ENCODE results near the gene ERN2. TPM values are rescaled to one million over a fixed set of nuclear protein-coding genes. Genes with fewer than 3 reads are reported as not detected.

The ERN2 gene
- total and polyA plus RNA-seq, 2 of the 4 experiments (the other 2 are of a cell fraction), result 0.39 to 0.54 TPM

DNA sequence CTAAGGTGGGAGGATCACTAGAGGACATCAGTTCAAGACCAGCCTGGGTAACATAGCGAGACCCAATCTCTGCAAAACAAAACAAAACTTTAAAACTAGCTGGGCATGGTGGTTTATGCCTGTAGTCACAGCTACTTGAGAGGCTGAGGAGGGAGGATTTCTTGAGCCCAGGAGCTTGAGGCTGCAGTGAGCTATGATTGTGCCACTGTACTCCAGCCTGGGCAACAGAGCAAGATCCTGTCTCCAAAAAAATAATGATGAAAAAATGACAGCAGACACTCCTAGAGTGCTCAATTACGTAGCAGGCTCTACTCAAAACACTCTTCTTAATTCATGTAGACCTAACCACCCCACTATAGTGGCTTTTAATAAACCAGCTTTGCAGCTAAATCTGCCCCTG, 12.9 kb downstream of the ERN2 start:
- no peak overlapping the region for H3K14ac ChIP-seq (replicated peaks; ENCODE audit: low read depth, low read length)
- CTCF ChIA-PET, result interaction anchor here (0.8 to 1.3 kb wide), 2 partner anchors 9 to 28 kb away, joined by 3 to 4 read pairs; no protein-coding TSS in a partner anchor
- no peaks in the 10 kb centered on the region for H3K79me1 ChIP-seq (ENCODE audit: low read depth in 1 of 2, low read length in 2 of 2)
- H3K36me3 ChIP-seq (ENCODE audit: control insufficient read depth, insufficient read depth, low read length), result no peaks in the 10 kb centered on the region
- no peak overlapping the region for H3K4me3 ChIP-seq (ENCODE audit: insufficient read depth, low read depth, low read length)
- no peak overlapping the region for H3K27ac ChIP-seq (ENCODE audit: insufficient read depth, low read length)
- H4K20me1 ChIP-seq (ENCODE audit: insufficient read depth, low read length), result no peaks in the 10 kb centered on the region
- no peak overlapping the region for H3K4me2 ChIP-seq (ENCODE audit: low read depth, low read length)
- no peak overlapping the region for H2AK5ac ChIP-seq (ENCODE audit: low read depth, low read length)
- no peak overlapping the region for H3K23ac ChIP-seq (ENCODE audit: low read depth, low read length)
- ATAC-seq (ENCODE audit: low read depth) (no peak), DNase-seq (no peak)
- no peak overlapping the region for H4K8ac ChIP-seq (ENCODE audit: low read depth in 2 of 2, low read length in 2 of 2)
- H3K9me3 ChIP-seq (ENCODE audit: control insufficient read depth, insufficient read depth, low read length), result 0 out of 2 replicates have a peak, but pooled peaks cover 2% of the 10 kb centered on the region
- BruUV-seq (replicated peaks), result no TSS peak
- H2BK5ac ChIP-seq (ENCODE audit: low read depth, low read length, poor library complexity, severe bottlenecking), result no peak overlapping the region
- no peak overlapping the region for H3K56ac ChIP-seq (ENCODE audit: extremely low read depth, insufficient read depth, low read length)
- no peaks in the 10 kb centered on the region; the same call in 1 of the 2 replicates for H3K27me3 ChIP-seq (ENCODE audit: control insufficient read depth, insufficient read depth, low read length)
- no CpG with 5 or more reads among the region's 2 CpGs for WGBS, 2 experiments (ENCODE audit: extremely low coverage in 2 of 2, insufficient read length in 1 of 2)
- H2AK9ac ChIP-seq (replicated peaks; ENCODE audit: low read depth, low read length, poor library complexity), result no peak overlapping the region
- H3K9ac ChIP-seq (ENCODE audit: low read depth, low read length), result no peak overlapping the region
- H3K4ac ChIP-seq (ENCODE audit: low read depth, low read length), result no peak overlapping the region
- H4K5ac ChIP-seq (ENCODE audit: low read depth, low read length), result no peak overlapping the region
- TF ChIP-seq RFX5 (IDR thresholded peaks at IDR 0.05; ENCODE audit: low read depth, low read length) (no peak), FOS (IDR thresholded peaks at IDR 0.05; ENCODE audit: low read depth, low read length) (no peak), SMC3 (IDR thresholded peaks at IDR 0.05; ENCODE audit: low read depth, low read length) (no peak), BHLHE40 (IDR thresholded peaks at IDR 0.05; ENCODE audit: low read depth, low read length) (no peak), CHD1 (IDR thresholded peaks at IDR 0.05; ENCODE audit: low read depth, low read length) (no peak), POLR2A (IDR thresholded peaks at IDR 0.05; ENCODE audit: low read depth, low read length) (no peak), MXI1 (IDR thresholded peaks at IDR 0.05; ENCODE audit: borderline replicate concordance, low read depth, low read length) (no peak), RCOR1 (IDR thresholded peaks at IDR 0.05; ENCODE audit: insufficient replicate concordance, low read length) (no peak), MAZ (IDR thresholded peaks at IDR 0.05; ENCODE audit: borderline replicate concordance, low read depth, low read length) (no peak), RAD21 (IDR thresholded peaks at IDR 0.05; ENCODE audit: low read length) (no peak), NFE2L2 (IDR thresholded peaks at IDR 0.05; ENCODE audit: low read depth, low read length) (no peak), CEBPB (IDR thresholded peaks at IDR 0.05; ENCODE audit: low read depth, low read length) (no peak)
- TF ChIP-seq, protein P1, sequence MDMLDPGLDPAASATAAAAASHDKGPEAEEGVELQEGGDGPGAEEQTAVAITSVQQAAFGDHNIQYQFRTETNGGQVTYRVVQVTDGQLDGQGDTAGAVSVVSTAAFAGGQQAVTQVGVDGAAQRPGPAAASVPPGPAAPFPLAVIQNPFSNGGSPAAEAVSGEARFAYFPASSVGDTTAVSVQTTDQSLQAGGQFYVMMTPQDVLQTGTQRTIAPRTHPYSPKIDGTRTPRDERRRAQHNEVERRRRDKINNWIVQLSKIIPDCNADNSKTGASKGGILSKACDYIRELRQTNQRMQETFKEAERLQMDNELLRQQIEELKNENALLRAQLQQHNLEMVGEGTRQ (IDR thresholded peaks at IDR 0.05; ENCODE audit: low read depth, low read length), result no peak
- TF ChIP-seq, protein P2, sequence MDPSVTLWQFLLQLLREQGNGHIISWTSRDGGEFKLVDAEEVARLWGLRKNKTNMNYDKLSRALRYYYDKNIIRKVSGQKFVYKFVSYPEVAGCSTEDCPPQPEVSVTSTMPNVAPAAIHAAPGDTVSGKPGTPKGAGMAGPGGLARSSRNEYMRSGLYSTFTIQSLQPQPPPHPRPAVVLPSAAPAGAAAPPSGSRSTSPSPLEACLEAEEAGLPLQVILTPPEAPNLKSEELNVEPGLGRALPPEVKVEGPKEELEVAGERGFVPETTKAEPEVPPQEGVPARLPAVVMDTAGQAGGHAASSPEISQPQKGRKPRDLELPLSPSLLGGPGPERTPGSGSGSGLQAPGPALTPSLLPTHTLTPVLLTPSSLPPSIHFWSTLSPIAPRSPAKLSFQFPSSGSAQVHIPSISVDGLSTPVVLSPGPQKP (IDR thresholded peaks at IDR 0.05; ENCODE audit: borderline replicate concordance, low read depth, low read length), result no peak
- dilution Hi-C loops (cut with HindIII; ENCODE audit: low sequenced_read_pairs, unreplicated experiment), result no loop called here
- H2BK120ac ChIP-seq (ENCODE audit: low read depth, low read length), result no peak overlapping the region
- no peak overlapping the region for H2BK15ac ChIP-seq (ENCODE audit: low read depth, low read length)
- no peak overlapping the region for H2AFZ ChIP-seq (replicated peaks; ENCODE audit: low read length, poor library complexity)
- no peak overlapping the region for H3K18ac ChIP-seq (ENCODE audit: low read depth, low read length)
- peaks cover 2% of the 10 kb centered on the region for H3K4me1 ChIP-seq (ENCODE audit: control insufficient read depth, insufficient read depth, low read length)
- no peak overlapping the region for H4K91ac ChIP-seq (ENCODE audit: insufficient read depth, low read depth, low read length)
- in situ Hi-C loops (cut with MboI; ENCODE audit: low sequenced_read_pairs), result no loop called here
- intact Hi-C loops (cut with micrococcal nuclease), result no loop called here
- H2BK20ac ChIP-seq (ENCODE audit: low read depth, low read length), result no peak overlapping the region
- POLR2A ChIA-PET (ENCODE audit: unreplicated experiment), result no interaction called here
- H3K9me1 ChIP-seq (ENCODE audit: insufficient read depth, low read length), result no peaks in the 10 kb centered on the region; the same call in 1 of the 2 replicates
